ENCODE measurements around the gene MCU. TPM values are rescaled to one million over a fixed set of nuclear protein-coding genes. Genes with fewer than 3 reads are reported as not detected.
A peak's percentile ranks its signal among the peaks of the same experiment; 100 is the strongest.

The MCU gene
- total and polyA plus RNA-seq, 2 of the 8 experiments (the other 6 are each of a cell fraction or from before 2014, with no cell fraction given) = 51.6 to 62.2 TPM

- ChIA-PET POLR2A (ENCODE audit: partially characterized antibody) (no interaction called here), CTCF (ENCODE audit: partially characterized antibody) (no interaction called here)
- Histone ChIP-seq H2BK15ac (ENCODE audit: low read length) (no peak overlapping the region; the same call in 1 of the 2 replicates), H3K23me2 (ENCODE audit: low read depth, low read length) (no peaks in the 10 kb centered on the region), H3K4me3 (ENCODE audit: extremely low read depth in 1 of 4, insufficient read depth in 2 of 4, low read depth in 3 of 4, low read length in 4 of 4) (peak overlapping the region in 1 of 4 experiments; percentile 35; a peak in 1 of 8 replicates), H4K20me1 (replicated peaks in 1 of 2; ENCODE audit: control insufficient read depth in 1 of 2, insufficient read depth in 2 of 2, low read length in 2 of 2) (no peaks in the 10 kb centered on the region), H3K4ac (replicated peaks; ENCODE audit: insufficient read length, low read depth, low read length) (peak overlapping the region; percentile 76), H3K79me2 (ENCODE audit: control insufficient read depth in 1 of 2, insufficient read depth in 2 of 2, low read length in 2 of 2) (no peaks in the 10 kb centered on the region), H4K5ac (ENCODE audit: insufficient read length, low read depth, low read length) (peak overlapping the region; percentile 63), H3K4me1 (replicated peaks in 1 of 4; ENCODE audit: control insufficient read depth in 3 of 4, insufficient read depth in 4 of 4, low read length in 3 of 4) (peaks cover 3 to 17% (median 11%) of the 10 kb centered on the region in 4 experiments), H3K36me3 (ENCODE audit: control insufficient read depth in 2 of 4, insufficient read depth in 4 of 4, low read length in 3 of 4) (peaks cover 0 to 20% (median 6%) of the 10 kb centered on the region in 4 experiments; a peak in 4 of 8 replicates), H3K27ac (ENCODE audit: low read depth, low read length) (peak overlapping the region; percentile 69), H3K18ac (ENCODE audit: extremely low read depth, low read length) (peak overlapping the region; percentile 33; the same call in 1 of the 2 replicates), H2BK12ac (ENCODE audit: low read depth, low read length) (peak overlapping the region; percentile 90; the same call in 1 of the 2 replicates), H3K27me3 (replicated peaks in 1 of 4; ENCODE audit: control insufficient read depth in 3 of 4, extremely low read depth in 1 of 4, insufficient read depth in 3 of 4, low read length in 3 of 4) (no peaks in the 10 kb centered on the region), H3K14ac (ENCODE audit: insufficient read length) (peak overlapping the region; percentile 91), H2AK5ac (ENCODE audit: low read depth, low read length) (no peak overlapping the region), H4K91ac (replicated peaks; ENCODE audit: insufficient read length, low read length) (peak overlapping the region; percentile 81), H2BK20ac (ENCODE audit: low read length) (peak overlapping the region; percentile 94; the same call in 1 of the 2 replicates), H4K8ac (ENCODE audit: extremely low read depth, insufficient read depth, low read length) (no peak overlapping the region), H2BK120ac (replicated peaks; ENCODE audit: low read depth, low read length) (peak overlapping the region; percentile 85), H3K56ac (replicated peaks; ENCODE audit: insufficient read length, low read depth, low read length) (no peak overlapping the region), H3K79me1 (ENCODE audit: low read depth, low read length) (no peaks in the 10 kb centered on the region), H3K9me3 (ENCODE audit: insufficient read depth in 2 of 2, low read depth in 1 of 2, low read length in 1 of 2) (no peaks in the 10 kb centered on the region), H3K4me2 (ENCODE audit: insufficient read depth in 1 of 2, low read depth in 2 of 2, low read length in 2 of 2) (peak overlapping the region; percentile 39), H3K23ac (ENCODE audit: insufficient read length) (no peak overlapping the region), H2AFZ (ENCODE audit: low read length) (no peak overlapping the region), H3K9ac (replicated peaks in 1 of 4; ENCODE audit: extremely low read depth in 1 of 4, low read depth in 3 of 4, low read length in 3 of 4) (no peak overlapping the region), H2BK5ac (ENCODE audit: low read depth, low read length) (peak overlapping the region; percentile 94)
- no peak for DNase-seq (ENCODE audit: low read depth in 1 of 2, low spot score in 2 of 2)
- WGBS, 2 experiments (ENCODE audit: extremely low coverage in 1 of 2, insufficient coverage in 1 of 2, insufficient read length in 1 of 2, insufficient replicate concordance in 2 of 2, low coverage in 1 of 2, low lambda C conversion rate in 2 of 2, missing lambda C conversion rate in 1 of 2) = 77% methylated on average over 1 of the region's 1 CpG; no CpG with 5 or more reads in 1 of the 2 experiments
- FAIRE-seq = no peak
- TF ChIP-seq MAFK (IDR thresholded peaks at IDR 0.05; ENCODE audit: low read depth, low read length) (no peak), ASH2L (IDR thresholded peaks at IDR 0.05; ENCODE audit: low read length) (no peak), ATF2 (IDR thresholded peaks at IDR 0.05; ENCODE audit: low read length) (no peak), NRF1 (IDR thresholded peaks at IDR 0.05; ENCODE audit: low read depth, low read length) (no peak), POLR2A (IDR thresholded peaks at IDR 0.05; ENCODE audit: control extremely low read depth in 1 of 2, low read depth in 2 of 2, low read length in 2 of 2) (no peak), CTCF (IDR thresholded peaks at IDR 0.05; ENCODE audit: control extremely low read depth in 1 of 3, insufficient read depth in 1 of 3, low read depth in 1 of 3, low read length in 3 of 3) (no peak)
These were observed 194.7 kb downstream of the MCU start for GRCh38 chr10:72886621-72887020.
